NK-92 (cell line): ENCODE measurements around the gene CAMKMT.
A peak's percentile ranks its signal among the peaks of the same experiment; 100 is the strongest.

Source experiments
- DNase-seq: peaks from one replicate; lab custom pipeline; 2025; ENCODE audit not compliant: unreplicated experiment; lab: John Stamatoyannopoulos, UW

Gene CAMKMT

GRCh38 chr2:44361330-44362206 lies at the start of gene CAMKMT, which contains the start of gene PREPL:
Gene CAMKMT (plus strand): TSS chr2:44361947.
Gene PREPL (minus strand): TSS chr2:44361494. CDS start chr2:44346342, 15,152 bp downstream.
- peak; percentile 79 for DNase-seq

- DNase-seq = no peak
These were observed 47.4 kb upstream of the CAMKMT start for GRCh38 chr2:44314362-44314761.

- DNase-seq = no peak
These were observed 45.8 kb upstream of the CAMKMT start for GRCh38 chr2:44315945-44316344.

GRCh38 chr2:44320832-44321231 lies 40.9 kb upstream of the CAMKMT start:
- DNase-seq = no peak

- DNase-seq = no peak
These were observed 40.4 kb upstream of the CAMKMT start for GRCh38 chr2:44321360-44321759.

- DNase-seq = no peak
These were observed 36.7 kb upstream of the CAMKMT start for GRCh38 chr2:44324971-44325426.

- DNase-seq = no peak
These were observed 35.9 kb upstream of the CAMKMT start for GRCh38 chr2:44325897-44326296.

- no peak for DNase-seq
These were observed 35.0 kb upstream of the CAMKMT start for GRCh38 chr2:44326548-44327264.

GRCh38 chr2:44328750-44329149 lies 33.0 kb upstream of the CAMKMT start:
- no peak for DNase-seq

- no peak for DNase-seq
These were observed 32.4 kb upstream of the CAMKMT start for GRCh38 chr2:44329343-44329742.

- DNase-seq = no peak
These were observed 30.9 kb upstream of the CAMKMT start for GRCh38 chr2:44330801-44331200.

- DNase-seq = no peak
These were observed 27.8 kb upstream of the CAMKMT start for GRCh38 chr2:44333994-44334393.

GRCh38 chr2:44335806-44336538 lies 25.8 kb upstream of the CAMKMT start:
- DNase-seq = no peak

- DNase-seq = no peak
These were observed 18.9 kb upstream of the CAMKMT start for GRCh38 chr2:44342854-44343253.

- DNase-seq = no peak
These were observed 14.2 kb upstream of the CAMKMT start for GRCh38 chr2:44347526-44347925.

GRCh38 chr2:44348400-44348799 lies 13.3 kb upstream of the CAMKMT start:
- no peak for DNase-seq

- no peak for DNase-seq
These were observed 12.2 kb upstream of the CAMKMT start for GRCh38 chr2:44349506-44349905.

GRCh38 chr2:44351088-44351487 lies 10.7 kb upstream of the CAMKMT start:
- DNase-seq = no peak

- DNase-seq = no peak
These were observed 10.1 kb upstream of the CAMKMT start for GRCh38 chr2:44351676-44352075.

GRCh38 chr2:44352510-44352909 lies 9.2 kb upstream of the CAMKMT start:
- no peak for DNase-seq

- DNase-seq = no peak
These were observed 7.0 kb upstream of the CAMKMT start for GRCh38 chr2:44354761-44355160.
